ENCODE measurements around the gene GALNT6.

GRCh38 chr12:51428256-51428655 lies 37.0 kb upstream of the GALNT6 start:
- TF ChIP-seq, protein P1, sequence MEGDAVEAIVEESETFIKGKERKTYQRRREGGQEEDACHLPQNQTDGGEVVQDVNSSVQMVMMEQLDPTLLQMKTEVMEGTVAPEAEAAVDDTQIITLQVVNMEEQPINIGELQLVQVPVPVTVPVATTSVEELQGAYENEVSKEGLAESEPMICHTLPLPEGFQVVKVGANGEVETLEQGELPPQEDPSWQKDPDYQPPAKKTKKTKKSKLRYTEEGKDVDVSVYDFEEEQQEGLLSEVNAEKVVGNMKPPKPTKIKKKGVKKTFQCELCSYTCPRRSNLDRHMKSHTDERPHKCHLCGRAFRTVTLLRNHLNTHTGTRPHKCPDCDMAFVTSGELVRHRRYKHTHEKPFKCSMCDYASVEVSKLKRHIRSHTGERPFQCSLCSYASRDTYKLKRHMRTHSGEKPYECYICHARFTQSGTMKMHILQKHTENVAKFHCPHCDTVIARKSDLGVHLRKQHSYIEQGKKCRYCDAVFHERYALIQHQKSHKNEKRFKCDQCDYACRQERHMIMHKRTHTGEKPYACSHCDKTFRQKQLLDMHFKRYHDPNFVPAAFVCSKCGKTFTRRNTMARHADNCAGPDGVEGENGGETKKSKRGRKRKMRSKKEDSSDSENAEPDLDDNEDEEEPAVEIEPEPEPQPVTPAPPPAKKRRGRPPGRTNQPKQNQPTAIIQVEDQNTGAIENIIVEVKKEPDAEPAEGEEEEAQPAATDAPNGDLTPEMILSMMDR (IDR thresholded peaks at IDR 0.05), result no peak
- TF ChIP-seq POLR2AphosphoS5 (IDR thresholded peaks at IDR 0.05) (no peak), POLR2A (IDR thresholded peaks at IDR 0.05) (no peak)
